HL-60 (cell line): ENCODE data around the gene SLC22A17.

Experiments used
- GABPA ChIP-seq: IDR thresholded peaks from 2 replicates; pipeline ENCODE4 v1.6.1; 2012; ENCODE audit warnings: low read depth
- TF ChIP-seq, protein P1 (sequence below): IDR thresholded peaks from one replicate; pipeline ENCODE4 v1.5.1; 2011; ENCODE audit warnings: low read length, control low read depth, inconsistent platforms; ENCODE audit not compliant: insufficient read depth
- TF ChIP-seq, protein P2 (sequence below): IDR thresholded peaks from 2 replicates; pipeline ENCODE4 v1.6.1; 2012; ENCODE audit warnings: low read depth; ENCODE audit not compliant: insufficient replicate concordance

DNA sequence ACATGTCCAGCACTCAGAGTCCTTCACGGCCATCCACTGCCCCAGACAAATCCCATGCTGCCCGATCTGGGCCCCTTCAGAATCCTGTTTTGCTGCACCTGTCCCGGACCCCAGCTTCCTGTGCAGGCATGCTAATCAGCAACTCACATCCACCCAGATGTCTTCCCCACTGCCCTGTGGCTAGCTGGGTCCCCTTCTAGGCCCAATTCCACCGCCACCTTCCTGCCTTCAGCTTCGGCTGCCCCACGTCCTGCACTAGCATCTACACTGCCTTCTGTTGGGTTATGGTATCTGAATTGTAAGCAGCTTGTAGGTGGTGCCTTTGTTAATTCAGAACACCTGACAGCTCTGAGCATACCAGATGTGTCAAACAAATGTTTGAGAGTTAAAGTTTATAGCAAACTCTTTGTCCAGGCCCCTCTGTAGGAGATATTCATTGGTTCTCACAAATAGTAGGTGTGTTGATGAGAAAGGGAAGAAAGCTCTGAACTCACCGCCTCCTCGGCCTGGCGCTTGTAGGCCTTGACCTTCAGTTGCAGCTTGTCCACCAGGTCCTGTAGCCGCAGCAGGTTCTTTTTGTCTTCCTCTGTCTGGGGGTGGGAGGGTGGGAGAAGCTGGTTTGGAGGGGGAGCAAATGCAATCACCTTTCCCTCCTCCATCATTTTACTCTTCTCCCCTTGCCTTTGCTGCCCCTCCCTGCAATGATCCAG is 30.2 kb upstream of the SLC22A17 start:
- TF ChIP-seq, protein P1, sequence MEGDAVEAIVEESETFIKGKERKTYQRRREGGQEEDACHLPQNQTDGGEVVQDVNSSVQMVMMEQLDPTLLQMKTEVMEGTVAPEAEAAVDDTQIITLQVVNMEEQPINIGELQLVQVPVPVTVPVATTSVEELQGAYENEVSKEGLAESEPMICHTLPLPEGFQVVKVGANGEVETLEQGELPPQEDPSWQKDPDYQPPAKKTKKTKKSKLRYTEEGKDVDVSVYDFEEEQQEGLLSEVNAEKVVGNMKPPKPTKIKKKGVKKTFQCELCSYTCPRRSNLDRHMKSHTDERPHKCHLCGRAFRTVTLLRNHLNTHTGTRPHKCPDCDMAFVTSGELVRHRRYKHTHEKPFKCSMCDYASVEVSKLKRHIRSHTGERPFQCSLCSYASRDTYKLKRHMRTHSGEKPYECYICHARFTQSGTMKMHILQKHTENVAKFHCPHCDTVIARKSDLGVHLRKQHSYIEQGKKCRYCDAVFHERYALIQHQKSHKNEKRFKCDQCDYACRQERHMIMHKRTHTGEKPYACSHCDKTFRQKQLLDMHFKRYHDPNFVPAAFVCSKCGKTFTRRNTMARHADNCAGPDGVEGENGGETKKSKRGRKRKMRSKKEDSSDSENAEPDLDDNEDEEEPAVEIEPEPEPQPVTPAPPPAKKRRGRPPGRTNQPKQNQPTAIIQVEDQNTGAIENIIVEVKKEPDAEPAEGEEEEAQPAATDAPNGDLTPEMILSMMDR: no peak
- TF ChIP-seq, protein P2, sequence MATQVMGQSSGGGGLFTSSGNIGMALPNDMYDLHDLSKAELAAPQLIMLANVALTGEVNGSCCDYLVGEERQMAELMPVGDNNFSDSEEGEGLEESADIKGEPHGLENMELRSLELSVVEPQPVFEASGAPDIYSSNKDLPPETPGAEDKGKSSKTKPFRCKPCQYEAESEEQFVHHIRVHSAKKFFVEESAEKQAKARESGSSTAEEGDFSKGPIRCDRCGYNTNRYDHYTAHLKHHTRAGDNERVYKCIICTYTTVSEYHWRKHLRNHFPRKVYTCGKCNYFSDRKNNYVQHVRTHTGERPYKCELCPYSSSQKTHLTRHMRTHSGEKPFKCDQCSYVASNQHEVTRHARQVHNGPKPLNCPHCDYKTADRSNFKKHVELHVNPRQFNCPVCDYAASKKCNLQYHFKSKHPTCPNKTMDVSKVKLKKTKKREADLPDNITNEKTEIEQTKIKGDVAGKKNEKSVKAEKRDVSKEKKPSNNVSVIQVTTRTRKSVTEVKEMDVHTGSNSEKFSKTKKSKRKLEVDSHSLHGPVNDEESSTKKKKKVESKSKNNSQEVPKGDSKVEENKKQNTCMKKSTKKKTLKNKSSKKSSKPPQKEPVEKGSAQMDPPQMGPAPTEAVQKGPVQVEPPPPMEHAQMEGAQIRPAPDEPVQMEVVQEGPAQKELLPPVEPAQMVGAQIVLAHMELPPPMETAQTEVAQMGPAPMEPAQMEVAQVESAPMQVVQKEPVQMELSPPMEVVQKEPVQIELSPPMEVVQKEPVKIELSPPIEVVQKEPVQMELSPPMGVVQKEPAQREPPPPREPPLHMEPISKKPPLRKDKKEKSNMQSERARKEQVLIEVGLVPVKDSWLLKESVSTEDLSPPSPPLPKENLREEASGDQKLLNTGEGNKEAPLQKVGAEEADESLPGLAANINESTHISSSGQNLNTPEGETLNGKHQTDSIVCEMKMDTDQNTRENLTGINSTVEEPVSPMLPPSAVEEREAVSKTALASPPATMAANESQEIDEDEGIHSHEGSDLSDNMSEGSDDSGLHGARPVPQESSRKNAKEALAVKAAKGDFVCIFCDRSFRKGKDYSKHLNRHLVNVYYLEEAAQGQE: no peak
- TF ChIP-seq GABPA: no peak
